Sigmoid colon (tissue), 4 donors: ENCODE data around the gene TMED9.

Experiments
- POLR2A ChIP-seq, 2 donors: fragments of 450-650 bp; IDR thresholded peaks; one replicate each; pipeline ENCODE4 v1.6.1; 2016; ENCODE audit warnings: antibody characterized with exemption in 2 of 2, mild to moderate bottlenecking in 2 of 2, moderate library complexity in 2 of 2
- POLR2AphosphoS5 ChIP-seq, 4 donors: sonication (generic); formaldehyde crosslinking; IDR thresholded peaks; one replicate each; pipeline ENCODE4 v1.6.1; 2017; ENCODE audit warnings: antibody characterized with exemption in 4 of 4
- TF ChIP-seq, protein P1 (sequence below), 4 experiments: fragments of 450-650 bp in 3 of 4; fragments of 200-600 bp in 1 of 4; IDR thresholded peaks; one replicate each; pipeline ENCODE4 v1.5.1; 2016 to 2019; ENCODE audit warnings: antibody characterized with exemption in 4 of 4, mild to moderate bottlenecking in 3 of 4, moderate library complexity in 2 of 4

DNA sequence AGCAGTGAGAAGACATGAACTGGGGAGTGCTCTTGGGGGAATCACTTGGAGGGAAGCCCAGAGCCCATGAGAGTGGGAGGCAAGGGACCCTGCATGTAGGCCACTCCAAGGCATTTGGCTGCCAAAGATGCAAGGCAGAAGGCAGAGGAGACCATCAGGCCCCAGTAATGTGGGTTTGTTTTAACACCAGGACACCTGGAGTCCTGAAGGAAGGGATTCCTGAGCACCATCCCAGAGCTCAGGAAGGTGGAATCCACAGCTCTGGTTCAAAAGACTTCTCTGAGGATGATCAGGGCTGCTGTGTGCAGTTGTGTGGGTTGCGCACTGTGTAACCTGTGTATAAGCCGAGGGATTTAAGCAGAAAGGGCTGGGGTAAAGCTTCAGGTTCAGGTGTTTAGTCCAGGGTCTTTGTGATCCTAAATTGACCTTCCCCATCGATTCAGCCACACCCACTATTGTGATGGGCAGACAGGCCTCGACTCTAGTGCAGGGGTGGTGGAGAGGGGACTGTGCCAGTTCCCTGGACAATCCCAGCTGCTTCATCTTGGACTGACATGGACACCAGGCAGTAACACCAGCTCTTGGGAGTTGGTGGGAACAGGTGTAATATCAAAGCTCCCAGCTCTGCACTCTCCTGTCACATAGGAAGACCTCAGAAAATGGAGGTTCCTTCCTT is 18.9 kb downstream of the TMED9 start:
- TF ChIP-seq, protein P1, sequence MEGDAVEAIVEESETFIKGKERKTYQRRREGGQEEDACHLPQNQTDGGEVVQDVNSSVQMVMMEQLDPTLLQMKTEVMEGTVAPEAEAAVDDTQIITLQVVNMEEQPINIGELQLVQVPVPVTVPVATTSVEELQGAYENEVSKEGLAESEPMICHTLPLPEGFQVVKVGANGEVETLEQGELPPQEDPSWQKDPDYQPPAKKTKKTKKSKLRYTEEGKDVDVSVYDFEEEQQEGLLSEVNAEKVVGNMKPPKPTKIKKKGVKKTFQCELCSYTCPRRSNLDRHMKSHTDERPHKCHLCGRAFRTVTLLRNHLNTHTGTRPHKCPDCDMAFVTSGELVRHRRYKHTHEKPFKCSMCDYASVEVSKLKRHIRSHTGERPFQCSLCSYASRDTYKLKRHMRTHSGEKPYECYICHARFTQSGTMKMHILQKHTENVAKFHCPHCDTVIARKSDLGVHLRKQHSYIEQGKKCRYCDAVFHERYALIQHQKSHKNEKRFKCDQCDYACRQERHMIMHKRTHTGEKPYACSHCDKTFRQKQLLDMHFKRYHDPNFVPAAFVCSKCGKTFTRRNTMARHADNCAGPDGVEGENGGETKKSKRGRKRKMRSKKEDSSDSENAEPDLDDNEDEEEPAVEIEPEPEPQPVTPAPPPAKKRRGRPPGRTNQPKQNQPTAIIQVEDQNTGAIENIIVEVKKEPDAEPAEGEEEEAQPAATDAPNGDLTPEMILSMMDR (IDR thresholded peaks at IDR 0.05) = no peak
- TF ChIP-seq POLR2A (IDR thresholded peaks at IDR 0.05) (no peak), POLR2AphosphoS5 (IDR thresholded peaks at IDR 0.05) (no peak)
